Measurements from ENCODE around the gene RPN2. TPM values are rescaled to one million over a fixed set of nuclear protein-coding genes. Genes with fewer than 3 reads are reported as not detected.
A peak's percentile ranks its signal among the peaks of the same experiment; 100 is the strongest.

Gene RPN2
- total RNA-seq, 1 experiment from 2014 or later, result 231 TPM

- DNase-seq (ENCODE audit: low read depth), result no peak
Observed at GRCh38 chr20:37240337-37241067, 61.4 kb downstream of the RPN2 start.

- no peak for DNase-seq (ENCODE audit: low read depth)
Observed at GRCh38 chr20:37242503-37242902, 63.4 kb downstream of the RPN2 start.

GRCh38 chr20:37243076-37243936 lies 64.2 kb downstream of the RPN2 start:
- DNase-seq (ENCODE audit: low read depth), result no peak

GRCh38 chr20:37243937-37244571 lies 64.9 kb downstream of the RPN2 start:
- no peak for DNase-seq (ENCODE audit: low read depth)

- no peak for DNase-seq (ENCODE audit: low read depth)
Observed at GRCh38 chr20:37244572-37244957, 65.4 kb downstream of the RPN2 start.

- DNase-seq (ENCODE audit: low read depth), result no peak
Observed at GRCh38 chr20:37245216-37246150, 66.4 kb downstream of the RPN2 start.

- no peak for DNase-seq (ENCODE audit: low read depth)
Observed at GRCh38 chr20:37246736-37247135, 67.6 kb downstream of the RPN2 start.

GRCh38 chr20:37247547-37247946 lies 68.4 kb downstream of the RPN2 start:
- DNase-seq (ENCODE audit: low read depth), result no peak

GRCh38 chr20:37249304-37249703 lies 70.2 kb downstream of the RPN2 start:
- DNase-seq (ENCODE audit: low read depth), result no peak

- no peak for DNase-seq (ENCODE audit: low read depth)
Observed at GRCh38 chr20:37251825-37252477, 72.8 kb downstream of the RPN2 start.

- DNase-seq (ENCODE audit: low read depth), result no peak
Observed at GRCh38 chr20:37253087-37253486, 74.0 kb downstream of the RPN2 start.

GRCh38 chr20:37254114-37254878 lies 75.2 kb downstream of the RPN2 start:
- DNase-seq (ENCODE audit: low read depth), result no peak

- DNase-seq (ENCODE audit: low read depth), result peak; percentile 23
Observed at GRCh38 chr20:37256286-37256685, 77.2 kb downstream of the RPN2 start.

GRCh38 chr20:37257530-37257929 lies 78.4 kb downstream of the RPN2 start:
- DNase-seq (ENCODE audit: low read depth), result no peak

- no peak for DNase-seq (ENCODE audit: low read depth)
Observed at GRCh38 chr20:37257988-37258387, 78.9 kb downstream of the RPN2 start.

- DNase-seq (ENCODE audit: low read depth), result no peak
Observed at GRCh38 chr20:37259031-37259430, 79.9 kb downstream of the RPN2 start.

GRCh38 chr20:37259865-37260264 lies 80.7 kb downstream of the RPN2 start:
- no peak for DNase-seq (ENCODE audit: low read depth)

- no peak for DNase-seq (ENCODE audit: low read depth)
Observed at GRCh38 chr20:37260923-37261322, 81.8 kb downstream of the RPN2 start.

- DNase-seq (ENCODE audit: low read depth), result no peak
Observed at GRCh38 chr20:37261714-37262113, 82.6 kb downstream of the RPN2 start, which contains the start of gene GHRH. TSS of gene GHRH (minus strand) at chr20:37261814. CDS start at chr20:37256889, 4,925 bp downstream.

GRCh38 chr20:37262505-37262904 lies 83.4 kb downstream of the RPN2 start:
- DNase-seq (ENCODE audit: low read depth), result no peak
